Thoracic aorta (tissue), 2 donors: Measurements from ENCODE around the gene CAMKMT. TPM values are rescaled to one million over a fixed set of nuclear protein-coding genes. Genes with fewer than 3 reads are reported as not detected.

Experiments used
- ATAC-seq: fragments of 150-250 bp; one replicate; pipeline ENCODE4 v1.8.0; 2017; ENCODE audit warnings: low read depth; ENCODE audit not compliant: insufficient number of reproducible peaks, low FRiP score
- DNase-seq: peaks from one replicate; pipeline ENCODE4 v3.0.0-alpha.2; 2020; ENCODE audit warnings: low spot score
- H3K27ac ChIP-seq, 2 donors: fragments of 200-600 bp; sonication (generic); 1 replicate in 1 of 2; 2 replicates in 1 of 2; pipeline ENCODE4 v1.5.1; 2016; ENCODE audit warnings: mild to moderate bottlenecking in 2 of 2, moderate library complexity in 2 of 2
- H3K27me3 ChIP-seq: fragments of 200-600 bp; sonication (generic); replicated peaks from 2 replicates; pipeline ENCODE4 v1.6.0; 2016; ENCODE audit warnings: mild to moderate bottlenecking; ENCODE audit not compliant: insufficient read depth
- H3K36me3 ChIP-seq: fragments of 200-600 bp; sonication (generic); one replicate; pipeline ENCODE4 v1.5.1; 2016
- H3K4me1 ChIP-seq, 2 donors: fragments of 200-600 bp; sonication (generic); 1 replicate in 1 of 2; 2 replicates in 1 of 2; pipeline versions ENCODE4 v1.5.1 to v1.6.0; 2016; ENCODE audit warnings: low read depth in 2 of 2, mild to moderate bottlenecking in 1 of 2; ENCODE audit not compliant: control insufficient read depth in 1 of 2
- H3K4me3 ChIP-seq: fragments of 200-600 bp; sonication (generic); 2 replicates; pipeline ENCODE4 v1.5.1; 2016; ENCODE audit warnings: mild to moderate bottlenecking
- H3K9me3 ChIP-seq: fragments of 200-600 bp; sonication (generic); 2 replicates; pipeline ENCODE4 v1.5.1; 2016
- CTCF ChIP-seq: fragments of 200-600 bp; sonication (generic); IDR thresholded peaks from one replicate; pipeline ENCODE4 v1.5.1; 2019; ENCODE audit warnings: antibody characterized with exemption
- total RNA-seq, 2 donors: library from RNA; depleted of rRNA; stranded (reverse); fragments of >200 nt; gene quantifications; one replicate each; pipeline versions ENCODE4 v1.1.0 to v1.2.3, GENCODE V29; 2016

The CAMKMT gene
- total RNA-seq, 2 donors from 2014 or later = 4.7 to 11.6 TPM

GRCh38 chr2:44477657-44478414, 116.1 kb downstream of the CAMKMT start:
- DNase-seq (no peak), ATAC-seq (no peak)
- Histone ChIP-seq H3K36me3 (no peaks in the 10 kb centered on the region), H3K27ac (no peak overlapping the region), H3K9me3 (no peaks in the 10 kb centered on the region), H3K4me3 (no peak overlapping the region), H3K27me3 (no peaks in the 10 kb centered on the region), H3K4me1 (no peaks in the 10 kb centered on the region)
- TF ChIP-seq CTCF = no peak

DNA sequence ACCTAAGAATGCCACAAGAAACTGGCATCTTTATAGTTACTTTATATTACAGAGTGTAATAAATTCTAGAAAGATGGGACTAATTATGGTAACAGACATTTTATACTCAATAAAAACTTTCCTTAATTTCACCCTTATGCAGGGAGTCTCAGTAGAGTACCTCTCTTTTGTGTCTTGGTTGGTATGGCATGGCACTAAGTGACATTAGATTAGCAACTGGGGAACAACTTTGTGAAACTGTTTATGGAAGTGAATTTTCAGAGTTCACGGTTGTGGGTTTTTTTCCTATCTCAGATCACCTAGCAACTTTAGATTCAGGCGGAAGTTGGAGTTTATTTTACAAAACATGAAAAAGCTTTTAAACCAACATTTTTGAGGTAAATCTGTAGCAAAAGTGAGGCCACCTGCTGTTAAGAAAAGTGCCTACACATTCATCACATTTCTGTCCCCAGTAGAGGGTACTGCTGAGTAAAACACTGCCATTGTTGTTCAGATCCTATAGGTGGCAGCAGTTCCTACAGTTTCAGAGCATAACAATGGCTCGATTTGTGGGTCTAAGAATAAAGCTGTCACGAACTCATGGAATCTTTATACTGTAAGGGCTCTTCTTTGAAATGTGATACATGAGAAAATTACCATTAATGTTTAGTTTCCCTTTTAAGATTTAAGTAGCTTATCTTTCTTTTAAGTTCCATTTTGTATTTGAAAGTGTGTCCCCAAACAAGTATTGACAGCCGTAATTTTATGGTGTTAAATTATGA, 117.6 kb downstream of the CAMKMT start:
- Histone ChIP-seq H3K9me3 (no peaks in the 10 kb centered on the region), H3K4me1 (no peaks in the 10 kb centered on the region), H3K4me3 (no peak overlapping the region), H3K27me3 (no peaks in the 10 kb centered on the region), H3K36me3 (no peaks in the 10 kb centered on the region), H3K27ac (no peak overlapping the region)
- ATAC-seq = peak; percentile 99
- peak; percentile 94 for TF ChIP-seq CTCF
- no peak for DNase-seq

DNA sequence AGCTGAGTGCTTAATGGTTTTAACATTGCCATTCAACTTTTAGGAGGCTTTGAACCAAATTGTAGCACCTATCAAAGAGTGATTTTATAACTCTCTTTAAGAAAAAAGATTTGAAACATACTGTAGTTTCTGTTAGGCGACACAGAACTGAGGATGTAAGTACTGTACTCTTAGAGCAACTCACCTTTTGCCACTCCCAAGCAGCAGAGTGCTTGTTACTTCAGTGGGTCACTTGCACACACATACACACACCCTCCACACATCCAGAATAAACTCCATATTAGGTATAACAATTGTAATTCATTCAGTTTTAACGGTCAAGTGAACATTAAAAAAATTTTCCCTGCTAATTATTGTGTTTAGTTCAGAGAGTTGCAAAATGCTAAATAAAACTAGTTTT, 118.3 kb downstream of the CAMKMT start:
- no peaks in the 10 kb centered on the region for H3K4me1 ChIP-seq
- no peak for TF ChIP-seq CTCF
- no peak overlapping the region for H3K27ac ChIP-seq
- no peak for ATAC-seq
- H3K27me3 ChIP-seq = no peaks in the 10 kb centered on the region
- H3K4me3 ChIP-seq = no peak overlapping the region
- H3K36me3 ChIP-seq = no peaks in the 10 kb centered on the region
- DNase-seq = no peak
- no peaks in the 10 kb centered on the region for H3K9me3 ChIP-seq

DNA sequence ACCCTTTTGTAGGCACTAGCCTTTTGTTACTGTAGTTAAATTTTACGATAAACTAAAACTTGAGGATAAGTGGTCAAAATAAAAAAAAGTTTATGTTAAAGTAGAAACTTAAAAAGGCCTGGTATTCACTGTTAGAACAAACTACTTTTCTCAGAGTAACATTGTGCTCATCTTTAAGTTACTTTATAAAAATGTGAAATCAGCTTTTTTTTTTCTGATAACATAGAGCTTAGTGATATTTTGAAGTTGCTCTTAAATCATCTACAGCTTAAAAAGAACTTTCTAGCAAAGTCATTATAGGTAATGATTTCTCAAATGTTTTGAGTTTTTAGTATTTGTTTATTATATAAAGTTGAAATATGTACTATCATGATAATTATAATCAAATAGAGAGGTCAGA, 125.3 kb downstream of the CAMKMT start:
- Histone ChIP-seq H3K4me3 (no peak overlapping the region), H3K27me3 (no peaks in the 10 kb centered on the region), H3K27ac (no peak overlapping the region), H3K9me3 (no peaks in the 10 kb centered on the region), H3K36me3 (no peaks in the 10 kb centered on the region), H3K4me1 (no peaks in the 10 kb centered on the region)
- ATAC-seq (no peak), DNase-seq (no peak)
- TF ChIP-seq CTCF = no peak

DNA sequence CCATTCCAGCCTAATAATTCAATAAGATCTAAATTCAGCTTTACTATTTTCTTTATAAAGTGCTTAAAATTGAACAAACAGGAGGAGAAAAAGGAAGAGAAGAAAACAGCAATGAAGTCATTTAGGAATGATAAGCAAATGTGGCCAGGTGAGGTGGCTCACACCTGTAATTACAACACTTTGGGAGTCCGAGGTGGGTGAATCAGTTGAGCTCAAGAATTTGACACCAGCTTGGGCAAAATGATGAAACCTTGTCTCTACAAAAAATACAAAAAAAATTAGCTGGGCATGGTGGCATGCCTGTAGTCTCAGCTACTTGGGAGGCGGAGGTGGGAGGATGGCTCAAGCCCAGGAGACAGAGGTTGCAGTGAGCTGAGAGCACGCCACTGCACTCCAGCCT, 129.0 kb downstream of the CAMKMT start:
- Histone ChIP-seq H3K4me3 (no peak overlapping the region), H3K27me3 (no peaks in the 10 kb centered on the region), H3K9me3 (no peaks in the 10 kb centered on the region), H3K4me1 (no peaks in the 10 kb centered on the region), H3K27ac (no peak overlapping the region), H3K36me3 (no peaks in the 10 kb centered on the region)
- DNase-seq (no peak), ATAC-seq (no peak)
- no peak for TF ChIP-seq CTCF
